Kidney (tissue), 14 donors: ENCODE results near the gene DENND5A. TPM values are rescaled to one million over a fixed set of nuclear protein-coding genes. Genes with fewer than 3 reads are reported as not detected.

Experiments
- DNase-seq, 5 donors: peaks; one replicate each; pipeline ENCODE4 v3.0.0-alpha.2; 2013 to 2020
- FAIRE-seq: peaks from 2 replicates; lab custom pipeline; 2012; peaks lifted over from hg19 to GRCh38; lab: Jason Lieb, UNC
- H3K27ac ChIP-seq, 2 donors: one replicate each; pipeline ENCODE4 v1.7.0; 2013; ENCODE audit warnings: low read depth in 2 of 2, low read length in 2 of 2, inconsistent platforms in 1 of 2
- H3K27me3 ChIP-seq: one replicate; pipeline ENCODE4 v1.7.1; 2013; ENCODE audit warnings: low read length, inconsistent platforms; ENCODE audit not compliant: control insufficient read depth, insufficient read depth
- H3K36me3 ChIP-seq, 3 donors: one replicate each; pipeline versions ENCODE4 v1.7.0 to v1.7.1; 2013; ENCODE audit warnings: low read length in 3 of 3, control low read depth in 1 of 3, inconsistent platforms in 1 of 3; ENCODE audit not compliant: insufficient read depth in 3 of 3, control insufficient read depth in 2 of 3
- H3K4me1 ChIP-seq, 3 donors: one replicate each; pipeline versions ENCODE4 v1.7.0 to v1.7.1; 2013; ENCODE audit warnings: low read length in 3 of 3, inconsistent platforms in 1 of 3, low read depth in 1 of 3; ENCODE audit not compliant: control insufficient read depth in 2 of 3, insufficient read depth in 2 of 3
- H3K4me3 ChIP-seq, 3 donors: one replicate each; pipeline versions ENCODE4 v1.7.0 to v1.8.1; 2013; ENCODE audit warnings: low read length in 3 of 3, control low read depth in 1 of 3, inconsistent platforms in 1 of 3
- H3K9ac ChIP-seq, 3 donors: one replicate each; pipeline versions ENCODE4 v1.7.0 to v1.7.1; 2013; ENCODE audit warnings: low read length in 3 of 3, control low read depth in 1 of 3, inconsistent platforms in 1 of 3
- H3K9me3 ChIP-seq, 3 donors: one replicate each; pipeline versions ENCODE4 v1.7.0 to v1.7.1; 2013; ENCODE audit warnings: low read length in 3 of 3, control low read depth in 1 of 3, inconsistent platforms in 1 of 3; ENCODE audit not compliant: control insufficient read depth in 2 of 3, insufficient read depth in 1 of 3
- intact Hi-C: fragments of 100-400 bp; cut with DNase I; formaldehyde crosslinking; loops from one replicate; pipeline ENCODE4 v1.11.1; 2022
- polyA plus RNA-seq: library from polyadenylated mRNA; stranded (reverse); fragments of 350-450 nt; fragmentation: Illumina TruSeq; extraction: RNeasy Lipid Tissue Mini Kit (QIAGEN cat#74804); gene quantifications from one replicate; pipeline ENCODE4 v1.2.3, GENCODE V29; 2014; ENCODE audit warnings: low read depth, low replicate concordance; ENCODE audit not compliant: insufficient read depth
- total RNA-seq: library from RNA; stranded (reverse); fragmentation: NEBNext Ultra II Directional; extraction: Animal tissue kit (Norgen Biotek cat#: 25700); gene quantifications from one replicate; pipeline ENCODE4 v1.2.1, GENCODE V29; 2021
- TF ChIP-seq, protein P1 (sequence below): IDR thresholded peaks from 3 replicates; pipeline ENCODE4 v1.5.1; 2012; ENCODE audit warnings: mild to moderate bottlenecking, moderate library complexity, borderline replicate concordance; ENCODE audit not compliant: insufficient read depth; ENCODE audit errors: extremely low read depth
- donor health status: control.
- donor health status: control.
- donor health status: control.
- donor health status: control.
- donor health status: control.
- donor health status: DM: yes; HTN: yes; CAD: no.
- donor health status: Normal renal cell carcinoma (clear cell type).

DENND5A gene
- total and polyA plus RNA-seq, 2 donors from 2014 or later: 32.4 to 53.9 TPM

DNA sequence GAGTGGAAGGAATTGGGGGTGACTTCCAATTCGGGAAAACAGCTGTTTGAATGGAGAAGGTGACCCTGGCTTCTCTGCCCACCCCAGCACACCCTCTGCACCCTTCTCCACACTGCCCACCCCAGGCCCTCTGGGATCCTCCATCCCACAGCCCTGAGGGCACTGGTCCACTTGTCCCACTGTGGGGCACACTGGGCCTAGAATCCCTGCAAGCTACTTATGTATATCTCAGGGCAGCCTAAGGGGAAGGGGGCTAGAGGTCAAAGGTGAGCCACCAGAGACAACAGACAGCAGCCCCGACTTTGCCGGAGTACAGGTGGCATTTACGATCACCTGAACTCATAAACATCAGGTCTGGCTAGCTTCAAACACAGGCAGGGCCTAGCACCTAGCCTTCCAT, 173.1 kb downstream of the DENND5A start:
- Histone ChIP-seq H3K27ac (no peak overlapping the region), H3K4me3 (no peak overlapping the region), H3K27me3 (no peaks in the 10 kb centered on the region), H3K4me1 (no peaks in the 10 kb centered on the region), H3K9me3 (no peaks in the 10 kb centered on the region), H3K36me3 (no peaks in the 10 kb centered on the region), H3K9ac (no peak overlapping the region)
- FAIRE-seq: no peak
- DNase-seq: peak in 1 of 5 donors; percentile 53
- intact Hi-C loops: no loop called here
- TF ChIP-seq, protein P1, sequence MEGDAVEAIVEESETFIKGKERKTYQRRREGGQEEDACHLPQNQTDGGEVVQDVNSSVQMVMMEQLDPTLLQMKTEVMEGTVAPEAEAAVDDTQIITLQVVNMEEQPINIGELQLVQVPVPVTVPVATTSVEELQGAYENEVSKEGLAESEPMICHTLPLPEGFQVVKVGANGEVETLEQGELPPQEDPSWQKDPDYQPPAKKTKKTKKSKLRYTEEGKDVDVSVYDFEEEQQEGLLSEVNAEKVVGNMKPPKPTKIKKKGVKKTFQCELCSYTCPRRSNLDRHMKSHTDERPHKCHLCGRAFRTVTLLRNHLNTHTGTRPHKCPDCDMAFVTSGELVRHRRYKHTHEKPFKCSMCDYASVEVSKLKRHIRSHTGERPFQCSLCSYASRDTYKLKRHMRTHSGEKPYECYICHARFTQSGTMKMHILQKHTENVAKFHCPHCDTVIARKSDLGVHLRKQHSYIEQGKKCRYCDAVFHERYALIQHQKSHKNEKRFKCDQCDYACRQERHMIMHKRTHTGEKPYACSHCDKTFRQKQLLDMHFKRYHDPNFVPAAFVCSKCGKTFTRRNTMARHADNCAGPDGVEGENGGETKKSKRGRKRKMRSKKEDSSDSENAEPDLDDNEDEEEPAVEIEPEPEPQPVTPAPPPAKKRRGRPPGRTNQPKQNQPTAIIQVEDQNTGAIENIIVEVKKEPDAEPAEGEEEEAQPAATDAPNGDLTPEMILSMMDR: no peak

DNA sequence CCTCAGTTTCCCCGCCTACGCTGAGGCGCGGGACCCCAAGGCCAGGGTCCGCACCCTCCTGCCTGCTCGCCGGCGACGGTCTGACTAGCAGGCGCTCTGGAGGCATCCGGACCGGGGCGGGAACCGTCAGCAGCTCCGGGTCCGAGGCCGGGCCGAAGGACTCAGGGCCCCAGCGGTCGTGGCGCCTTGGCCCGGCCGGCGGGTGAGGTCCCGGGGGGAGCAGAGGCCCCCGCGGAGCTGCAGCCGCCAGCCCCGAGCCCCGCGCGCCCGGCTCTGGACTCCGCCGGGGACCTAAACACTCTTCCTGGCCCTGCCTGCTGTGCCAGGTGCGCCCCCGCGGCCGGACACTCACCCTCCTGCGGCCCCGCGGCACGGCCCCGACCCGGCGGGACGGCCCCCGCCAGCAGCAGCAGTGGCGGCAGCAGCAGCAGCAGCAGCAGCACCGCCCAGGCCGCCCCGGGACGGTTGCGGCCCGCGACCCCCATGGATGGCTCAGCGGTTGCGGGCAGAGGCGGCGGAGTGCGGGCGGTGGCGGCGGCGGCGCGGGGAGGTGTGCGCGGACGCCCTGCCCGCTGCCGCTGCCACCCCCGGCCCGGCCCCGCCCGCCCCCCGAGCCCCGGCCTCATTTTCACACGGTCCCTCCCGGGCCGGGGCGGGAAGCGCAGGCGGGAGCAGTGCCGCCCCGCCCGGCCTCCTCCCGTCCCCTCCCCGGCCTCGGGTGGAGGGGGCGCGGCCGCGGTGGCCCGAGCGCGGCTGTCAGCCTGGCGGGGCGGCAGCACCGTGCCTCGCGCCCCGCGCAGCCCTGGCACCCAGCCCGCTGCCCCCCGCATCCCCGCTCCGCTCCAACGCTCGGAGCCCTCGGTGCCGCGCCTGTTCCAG, 173.9 kb downstream of the DENND5A start, which contains the start of gene SCUBE2:
Gene SCUBE2 (minus strand): TSS at position 556 of the 879 bp plus-strand sequence. CDS start 71 bp downstream, at position 485.
- DNase-seq (peak in 1 of 5 donors; percentile 29), FAIRE-seq (no peak)
- Histone ChIP-seq H3K36me3 (no peaks in the 10 kb centered on the region), H3K27me3 (no peaks in the 10 kb centered on the region), H3K9me3 (no peaks in the 10 kb centered on the region), H3K4me1 (no peaks in the 10 kb centered on the region), H3K4me3 (peak within 1 kb of the TSS in 1 of 3 donors; percentile 46), H3K27ac (no peak within 1 kb of the TSS), H3K9ac (peak within 1 kb of the TSS in 1 of 3 donors; percentile 17)
- TF ChIP-seq, protein P1: no peak
- intact Hi-C loops: no loop called here

DNA sequence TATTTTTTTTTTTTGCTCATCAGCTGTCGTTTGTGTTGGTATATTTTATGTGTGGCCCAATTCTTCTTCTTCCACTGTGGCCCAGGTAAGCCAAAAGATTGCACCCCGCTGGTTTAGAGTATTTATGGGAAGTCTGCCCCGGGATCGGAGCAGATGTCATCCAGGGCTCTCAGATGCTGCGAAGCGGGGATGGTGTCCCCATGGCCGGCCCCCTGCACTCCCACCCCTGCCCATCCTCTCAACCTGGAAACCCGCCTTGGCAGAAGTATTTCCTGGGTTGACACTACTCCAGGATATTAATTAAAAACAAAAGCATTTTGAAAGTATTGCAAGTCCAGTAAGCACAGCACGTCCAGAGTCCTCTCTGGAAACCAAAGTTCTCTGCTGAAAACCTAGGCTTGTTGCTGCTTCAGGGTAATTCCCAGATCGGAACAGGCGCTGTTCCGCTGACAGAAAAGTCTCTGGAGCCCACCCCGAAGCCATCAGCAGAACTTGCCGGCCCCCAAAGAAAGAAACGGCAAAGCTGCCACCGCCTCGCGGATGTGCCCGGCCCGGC, 174.6 kb downstream of the DENND5A start:
- TF ChIP-seq, protein P1: no peak
- Histone ChIP-seq H3K27ac (no peak overlapping the region), H3K4me1 (no peaks in the 10 kb centered on the region), H3K27me3 (no peaks in the 10 kb centered on the region), H3K9ac (peak overlapping the region in 1 of 3 donors; percentile 17), H3K36me3 (no peaks in the 10 kb centered on the region), H3K4me3 (peak overlapping the region in 1 of 3 donors; percentile 46), H3K9me3 (no peaks in the 10 kb centered on the region)
- intact Hi-C loops: no loop called here
- FAIRE-seq (no peak), DNase-seq (peak in 2 of 5 donors; percentile 43 to 48)
